ENCODE measurements around the gene MOGAT1.

GRCh38 chr2:222653280-222653679, 18.2 kb upstream of the MOGAT1 start:
- TF ChIP-seq HNRNPH1 (optimal IDR thresholded peaks at IDR 0.05; ENCODE audit: low read depth, low read length) (no peak), DNMT3B (CRISPR knock-in tag; conservative IDR thresholded peaks at IDR 0.05) (no peak), NR2F6 (IDR thresholded peaks at IDR 0.05) (no peak), NR2F6 (CRISPR knock-in tag; IDR thresholded peaks at IDR 0.05) (no peak), CTCF (CRISPR knock-in tag; IDR thresholded peaks at IDR 0.05) (no peak), BCL3 (CRISPR knock-in tag; IDR thresholded peaks at IDR 0.05) (no peak), MAX (IDR thresholded peaks at IDR 0.05) (no peak), MAF1 (CRISPR knock-in tag; IDR thresholded peaks at IDR 0.05; ENCODE audit: borderline replicate concordance) (no peak), POLR2A (IDR thresholded peaks at IDR 0.05; ENCODE audit: insufficient read depth in 1 of 2, low read depth in 2 of 2, low read length in 2 of 2) (no peak), RFX5 (IDR thresholded peaks at IDR 0.05; ENCODE audit: low read depth, low read length) (no peak), RAD21 (CRISPR knock-in tag; IDR thresholded peaks at IDR 0.05) (no peak), MAFK (conservative IDR thresholded peaks at IDR 0.05 in 1 of 2, IDR thresholded peaks at IDR 0.05 in 1 of 2; ENCODE audit: low read length in 2 of 2) (no peak)

Measured in HepG2 (cell line).